Loucy (cell line): ENCODE results near the gene MOG.

Experiments
- H2AFZ ChIP-seq: fragments of 200-600 bp; sonication (generic); 2 replicates; pipeline ENCODE4 v1.6.0; 2016; ENCODE audit warnings: antibody characterized with exemption, mild to moderate bottlenecking, low read length, moderate library complexity
- H3F3A ChIP-seq: fragments of 200-600 bp; 2 replicates; pipeline ENCODE4 v1.6.0; 2016; ENCODE audit warnings: antibody characterized with exemption, low read depth, mild to moderate bottlenecking
- H3K27me3 ChIP-seq: fragments of 200-600 bp; sonication (generic); 2 replicates; pipeline ENCODE4 v1.6.1; 2014; ENCODE audit warnings: low read length, mild to moderate bottlenecking; ENCODE audit not compliant: insufficient read depth, poor library complexity, severe bottlenecking
- H3K36me3 ChIP-seq: fragments of 200-600 bp; sonication (generic); 2 replicates; pipeline ENCODE4 v1.6.1; 2016; ENCODE audit warnings: low read length; ENCODE audit not compliant: insufficient read depth
- H3K4me1 ChIP-seq: fragments of 200-600 bp; sonication (generic); 2 replicates; pipeline ENCODE4 v1.5.1; 2014; ENCODE audit warnings: low read length, mild to moderate bottlenecking; ENCODE audit not compliant: insufficient read depth, poor library complexity, severe bottlenecking
- H3K4me2 ChIP-seq: fragments of 200-600 bp; sonication (generic); 2 replicates; pipeline ENCODE4 v1.6.0; 2014; ENCODE audit warnings: antibody characterized with exemption, low read length, low read depth, mild to moderate bottlenecking; ENCODE audit not compliant: poor library complexity, severe bottlenecking
- H3K4me3 ChIP-seq: fragments of 200-600 bp; sonication (generic); 2 replicates; pipeline ENCODE4 v1.5.1; 2014; ENCODE audit warnings: low read length, mild to moderate bottlenecking, mixed read lengths; ENCODE audit not compliant: poor library complexity, severe bottlenecking
- H3K79me2 ChIP-seq: fragments of 200-600 bp; sonication (generic); 2 replicates; pipeline ENCODE4 v1.6.1; 2014; ENCODE audit warnings: low read length; ENCODE audit not compliant: insufficient read depth
- H3K9ac ChIP-seq: fragments of 200-600 bp; sonication (generic); 2 replicates; pipeline ENCODE4 v1.6.0; 2014; ENCODE audit warnings: mild to moderate bottlenecking, low read depth, low read length, moderate library complexity; ENCODE audit not compliant: poor library complexity, severe bottlenecking
- H3K9me2 ChIP-seq: fragments of 200-600 bp; sonication (generic); replicated peaks from 2 replicates; pipeline ENCODE4 v1.6.1; 2016; ENCODE audit warnings: low read depth, low read length, mixed read lengths
- H3K9me3 ChIP-seq: fragments of 200-600 bp; sonication (generic); 2 replicates; pipeline ENCODE4 v1.6.1; 2014; ENCODE audit warnings: mild to moderate bottlenecking, antibody characterized with exemption, low read length, low read depth; ENCODE audit not compliant: insufficient read depth
- H4K20me1 ChIP-seq: fragments of 200-600 bp; sonication (generic); 2 replicates; pipeline ENCODE4 v1.6.0; 2014; ENCODE audit warnings: antibody characterized with exemption, low read length, mild to moderate bottlenecking; ENCODE audit not compliant: insufficient read depth, poor library complexity, severe bottlenecking
- CTCF ChIP-seq: fragments of 200-600 bp; sonication (generic); conservative IDR thresholded peaks from 2 replicates; pipeline ENCODE4 v1.5.1; 2014; ENCODE audit warnings: mild to moderate bottlenecking, antibody characterized with exemption, low read length
- EZH2phosphoT487 ChIP-seq: fragments of 200-600 bp; IDR thresholded peaks from 2 replicates; pipeline ENCODE4 v1.6.1; 2018; ENCODE audit warnings: antibody characterized with exemption, mild to moderate bottlenecking, moderate library complexity, borderline replicate concordance

The MOG gene

GRCh38 chr6:29637247-29637646 lies 19.6 kb upstream of the MOG start:
- Histone ChIP-seq H4K20me1 (no peaks in the 10 kb centered on the region), H3K27me3 (no peaks in the 10 kb centered on the region), H3K4me1 (peaks cover 5% of the 10 kb centered on the region), H3K9ac (no peak overlapping the region), H3K79me2 (no peaks in the 10 kb centered on the region), H3K36me3 (no peaks in the 10 kb centered on the region), H3F3A (no peaks in the 10 kb centered on the region), H3K9me3 (no peaks in the 10 kb centered on the region), H3K4me2 (no peak overlapping the region), H3K9me2 (no peaks in the 10 kb centered on the region), H2AFZ (no peak overlapping the region), H3K4me3 (no peak overlapping the region)
- TF ChIP-seq CTCF (no peak), EZH2phosphoT487 (no peak)

- TF ChIP-seq CTCF (no peak), EZH2phosphoT487 (no peak)
- Histone ChIP-seq H3K79me2 (no peaks in the 10 kb centered on the region), H3K27me3 (no peaks in the 10 kb centered on the region), H3K36me3 (no peaks in the 10 kb centered on the region), H3K9me2 (no peaks in the 10 kb centered on the region), H3K4me1 (no peaks in the 10 kb centered on the region), H4K20me1 (no peaks in the 10 kb centered on the region), H2AFZ (peak overlapping the region; percentile 25; the same call in 1 of the 2 replicates), H3K4me2 (no peak overlapping the region), H3K9ac (no peak overlapping the region), H3K9me3 (no peaks in the 10 kb centered on the region), H3K4me3 (no peak overlapping the region), H3F3A (no peaks in the 10 kb centered on the region)
These were observed 15.3 kb upstream of the MOG start for GRCh38 chr6:29641430-29642148.

GRCh38 chr6:29647927-29648642 lies 8.8 kb upstream of the MOG start:
- no peak overlapping the region for H3K4me2 ChIP-seq
- no peaks in the 10 kb centered on the region for H3K36me3 ChIP-seq
- no peaks in the 10 kb centered on the region for H3K9me2 ChIP-seq
- peaks cover 2% of the 10 kb centered on the region for H3K4me1 ChIP-seq
- no peak overlapping the region for H3K9ac ChIP-seq
- no peaks in the 10 kb centered on the region for H3K79me2 ChIP-seq
- no peaks in the 10 kb centered on the region for H3F3A ChIP-seq
- no peaks in the 10 kb centered on the region for H3K27me3 ChIP-seq
- H3K4me3 ChIP-seq: no peak overlapping the region
- no peaks in the 10 kb centered on the region for H3K9me3 ChIP-seq
- peak; percentile 80 for TF ChIP-seq CTCF
- no peak for TF ChIP-seq EZH2phosphoT487
- no peak overlapping the region for H2AFZ ChIP-seq
- H4K20me1 ChIP-seq: no peaks in the 10 kb centered on the region
